ENCODE measurements around the gene CHST5.

Gene CHST5

GRCh38 chr16:75535211-75535843 is 581 bp downstream of the CHST5 start:
- DNase-seq (ENCODE audit: low read depth) = no peak
- TF ChIP-seq CTCF (IDR thresholded peaks at IDR 0.05; ENCODE audit: low read length, missing control alignments) = no peak
- H3K4me3 ChIP-seq (replicated peaks; ENCODE audit: low read depth, low read length) = no peak overlapping the region

GRCh38 chr16:75534560-75535205 is 1.2 kb downstream of the CHST5 start:
- no peak overlapping the region for H3K4me3 ChIP-seq (replicated peaks; ENCODE audit: low read depth, low read length)
- no peak for DNase-seq (ENCODE audit: low read depth)
- no peak for TF ChIP-seq CTCF (IDR thresholded peaks at IDR 0.05; ENCODE audit: low read length, missing control alignments)

- no peak for TF ChIP-seq CTCF (IDR thresholded peaks at IDR 0.05; ENCODE audit: low read length, missing control alignments)
- DNase-seq (ENCODE audit: low read depth) = no peak
- H3K4me3 ChIP-seq (replicated peaks; ENCODE audit: low read depth, low read length) = no peak overlapping the region
Observed at GRCh38 chr16:75532791-75533190, 3.1 kb downstream of the CHST5 start.

- H3K4me3 ChIP-seq (replicated peaks; ENCODE audit: low read depth, low read length) = no peak overlapping the region
- no peak for DNase-seq (ENCODE audit: low read depth)
- TF ChIP-seq CTCF (IDR thresholded peaks at IDR 0.05; ENCODE audit: low read length, missing control alignments) = no peak
Observed at GRCh38 chr16:75532142-75532765, 3.7 kb downstream of the CHST5 start.

- DNase-seq (ENCODE audit: low read depth) = no peak
- no peak for TF ChIP-seq CTCF (IDR thresholded peaks at IDR 0.05; ENCODE audit: low read length, missing control alignments)
- no peak overlapping the region for H3K4me3 ChIP-seq (replicated peaks; ENCODE audit: low read depth, low read length)
Observed at GRCh38 chr16:75529959-75530358, 5.9 kb downstream of the CHST5 start.

GRCh38 chr16:75529056-75529905 is 6.6 kb downstream of the CHST5 start:
- DNase-seq (ENCODE audit: low read depth) = no peak
- H3K4me3 ChIP-seq (replicated peaks; ENCODE audit: low read depth, low read length) = no peak overlapping the region
- no peak for TF ChIP-seq CTCF (IDR thresholded peaks at IDR 0.05; ENCODE audit: low read length, missing control alignments)

All from fibroblast of pulmonary artery (primary cell).